ENCODE data around the gene MAML2. TPM values are rescaled to one million over a fixed set of nuclear protein-coding genes. Genes with fewer than 3 reads are reported as not detected.

MAML2 gene
- total and polyA plus RNA-seq, 2 experiments from 2014 or later = 4.7 to 15.3 TPM

GRCh38 chr11:96021901-96022650, 320.9 kb downstream of the MAML2 start:
- H3K9me3 ChIP-seq (ENCODE audit: low read depth) = no peaks in the 10 kb centered on the region
- no peaks in the 10 kb centered on the region for H3K27me3 ChIP-seq
- WGBS (ENCODE audit: low lambda C conversion rate, missing lambda C conversion rate) = 84% methylated on average over 5 of the region's 5 CpGs
- no peaks in the 10 kb centered on the region for H3K9me2 ChIP-seq (replicated peaks; ENCODE audit: insufficient read depth)
- no peaks in the 10 kb centered on the region for H3K4me1 ChIP-seq (ENCODE audit: insufficient read depth)
- no peak overlapping the region for H3K4me3 ChIP-seq
- H3K79me2 ChIP-seq = no peaks in the 10 kb centered on the region
- no peak overlapping the region for H2AFZ ChIP-seq
- no peak overlapping the region for H3K4me2 ChIP-seq
- TF ChIP-seq EZH2phosphoT487 (IDR thresholded peaks at IDR 0.05; ENCODE audit: low read depth, severe bottlenecking, unreplicated experiment) (no peak), EZH2 (IDR thresholded peaks at IDR 0.05; ENCODE audit: borderline replicate concordance) (no peak), CTCF (IDR thresholded peaks at IDR 0.05; ENCODE audit: poor library complexity) (no peak)
- H3K27ac ChIP-seq = no peak overlapping the region
- H3K36me3 ChIP-seq (replicated peaks; ENCODE audit: insufficient read depth, low read depth) = no peaks in the 10 kb centered on the region
- H4K20me1 ChIP-seq (ENCODE audit: insufficient read depth, poor library complexity, severe bottlenecking) = no peaks in the 10 kb centered on the region
- DNase-seq (ENCODE audit: low spot score) = no peak

- TF ChIP-seq EZH2phosphoT487 (IDR thresholded peaks at IDR 0.05; ENCODE audit: low read depth, severe bottlenecking, unreplicated experiment) (no peak), CTCF (IDR thresholded peaks at IDR 0.05; ENCODE audit: poor library complexity) (no peak)
- Histone ChIP-seq H3K27me3 (no peaks in the 10 kb centered on the region), H2AFZ (no peak overlapping the region), H3K4me1 (ENCODE audit: insufficient read depth) (no peaks in the 10 kb centered on the region), H3K79me2 (peaks cover 2% of the 10 kb centered on the region), H4K20me1 (ENCODE audit: insufficient read depth, poor library complexity, severe bottlenecking) (no peaks in the 10 kb centered on the region), H3K9me2 (replicated peaks; ENCODE audit: insufficient read depth) (no peaks in the 10 kb centered on the region), H3K36me3 (replicated peaks; ENCODE audit: insufficient read depth, low read depth) (no peaks in the 10 kb centered on the region), H3K9me3 (ENCODE audit: low read depth) (no peaks in the 10 kb centered on the region), H3K4me3 (no peak overlapping the region), H3K27ac (no peak overlapping the region), H3K4me2 (no peak overlapping the region)
- WGBS (ENCODE audit: low lambda C conversion rate, missing lambda C conversion rate) = 73% methylated on average over 8 of the region's 8 CpGs
- DNase-seq (ENCODE audit: low spot score) = no peak
Measured at GRCh38 chr11:96019810-96020747, 322.9 kb downstream of the MAML2 start.

GRCh38 chr11:96019281-96019680, 323.7 kb downstream of the MAML2 start:
- Histone ChIP-seq H3K9me2 (replicated peaks; ENCODE audit: insufficient read depth) (no peaks in the 10 kb centered on the region), H3K4me2 (no peak overlapping the region), H3K4me1 (ENCODE audit: insufficient read depth) (peaks cover 3% of the 10 kb centered on the region), H3K4me3 (no peak overlapping the region), H3K27ac (no peak overlapping the region), H3K79me2 (peaks cover 7% of the 10 kb centered on the region), H2AFZ (no peak overlapping the region), H3K27me3 (no peaks in the 10 kb centered on the region), H3K36me3 (replicated peaks; ENCODE audit: insufficient read depth, low read depth) (no peaks in the 10 kb centered on the region), H4K20me1 (ENCODE audit: insufficient read depth, poor library complexity, severe bottlenecking) (peaks cover 2% of the 10 kb centered on the region), H3K9me3 (ENCODE audit: low read depth) (no peaks in the 10 kb centered on the region)
- TF ChIP-seq EZH2phosphoT487 (IDR thresholded peaks at IDR 0.05; ENCODE audit: low read depth, severe bottlenecking, unreplicated experiment) = no peak
- TF ChIP-seq EZH2 (IDR thresholded peaks at IDR 0.05; ENCODE audit: borderline replicate concordance) = no peak
- no peak for TF ChIP-seq CTCF (IDR thresholded peaks at IDR 0.05; ENCODE audit: poor library complexity)
- no peak for DNase-seq (ENCODE audit: low spot score)

Measured in hepatocyte (in vitro differentiated cells).